ENCODE data around the gene LSM7.
A peak's percentile ranks its signal among the peaks of the same experiment; 100 is the strongest.

Gene LSM7

DNA sequence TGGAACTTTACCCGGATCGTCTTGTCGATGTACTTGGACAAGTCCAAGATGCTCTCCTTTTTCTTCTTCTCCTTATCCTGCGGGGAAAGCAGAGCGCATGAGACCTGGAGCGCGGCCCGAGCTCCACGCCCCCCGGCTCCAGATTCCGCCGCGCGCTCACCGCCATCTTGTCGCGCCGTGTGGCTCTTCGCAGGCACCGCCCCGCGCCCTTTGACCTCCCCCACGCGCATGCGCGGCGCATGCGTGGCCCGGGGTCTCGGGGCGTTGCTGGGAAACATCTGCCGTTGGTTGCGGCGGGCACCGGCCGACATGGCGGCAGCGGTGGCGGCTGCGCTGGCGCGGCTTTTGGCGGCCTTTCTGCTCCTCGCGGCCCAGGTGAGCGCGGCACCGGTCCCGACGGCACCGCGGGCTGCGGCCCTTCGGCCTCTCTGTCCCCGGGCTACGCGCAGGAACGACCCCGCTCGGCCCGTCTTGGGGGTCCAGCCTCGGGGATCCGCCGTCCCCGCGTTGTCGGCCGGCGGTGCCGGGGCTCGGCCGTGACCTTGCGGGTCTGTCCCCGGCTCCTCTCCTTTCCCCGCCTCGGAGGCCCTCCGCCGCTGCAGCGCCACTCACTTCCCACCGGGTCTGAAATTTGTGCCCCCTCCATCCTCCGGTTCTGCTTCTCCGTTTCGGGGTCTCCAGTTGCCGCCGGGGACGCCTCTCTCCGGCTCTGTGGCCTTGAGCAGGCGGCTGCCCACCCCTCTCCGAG, at the start of gene LSM7, which contains the start of gene SPPL2B:
Gene LSM7, minus strand, starts transcription at position 186 of the 748 bp plus-strand sequence. Its CDS starts 20 bp downstream, at position 166.
Gene SPPL2B, plus strand, starts transcription at position 284 of the 748 bp plus-strand sequence. Its CDS starts 26 bp downstream, at position 310.
- Histone ChIP-seq H3K36me3 (ENCODE audit: insufficient read depth, low read length) (peaks cover 19% of the 10 kb centered on the region; the same call in 1 of the 2 replicates), H3K4me3 (peak within 1 kb of the TSS; percentile 94), H3K9ac (ENCODE audit: insufficient read length) (peak within 1 kb of the TSS; percentile 90), H3K9me3 (ENCODE audit: low read depth, low read length) (no peaks in the 10 kb centered on the region), H3K27ac (peak within 1 kb of the TSS; percentile 88)
- no peak for DNase-seq (ENCODE audit: low read depth, low spot score)
- TF ChIP-seq POLR2AphosphoS5 (IDR thresholded peaks at IDR 0.05; ENCODE audit: borderline replicate concordance, low read depth, low read length) (peak; percentile 93), FOXP2 (optimal IDR thresholded peaks at IDR 0.05; ENCODE audit: control extremely low read depth, extremely low read length, insufficient read depth) (no peak)

DNA sequence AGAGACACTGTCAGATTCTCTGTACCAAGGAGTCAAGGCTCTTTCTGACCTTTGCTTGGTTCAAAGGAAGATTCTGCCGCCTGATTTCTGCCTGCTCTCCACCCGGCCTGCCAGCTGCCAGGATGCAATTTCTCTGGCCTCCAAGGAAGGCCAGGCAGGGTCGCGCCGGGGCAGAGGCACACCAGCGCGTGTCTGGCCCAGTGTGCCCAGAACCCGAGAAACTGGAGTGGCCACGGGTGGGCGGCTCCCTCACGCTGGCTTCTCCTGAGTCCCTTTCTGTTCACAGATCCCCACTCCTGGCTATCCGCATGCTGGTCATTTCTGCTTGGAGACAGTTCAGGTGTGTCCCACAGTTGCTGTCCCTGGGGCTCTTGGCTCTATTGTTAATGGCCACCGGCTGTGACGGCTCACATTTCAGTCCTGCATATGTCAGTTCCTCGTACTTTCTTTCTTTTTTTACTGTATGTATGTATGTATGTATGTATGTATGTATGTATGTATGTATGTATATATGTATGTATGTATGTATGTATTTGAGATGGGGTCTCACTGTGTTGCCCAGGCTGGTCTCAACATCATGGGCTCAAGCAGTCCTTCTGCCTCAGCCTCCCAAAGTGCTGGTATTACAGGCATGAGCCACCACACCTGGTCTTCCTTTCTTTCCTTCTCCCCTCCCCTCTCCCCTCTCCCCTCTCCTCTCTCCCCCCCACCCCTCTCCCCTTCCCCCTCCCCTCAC, 48.6 kb upstream of the LSM7 start:
- no peak overlapping the region for H3K27ac ChIP-seq
- TF ChIP-seq FOXP2 (optimal IDR thresholded peaks at IDR 0.05; ENCODE audit: control extremely low read depth, extremely low read length, insufficient read depth) (no peak), EZH2 (IDR thresholded peaks at IDR 0.05) (no peak), POLR2AphosphoS5 (IDR thresholded peaks at IDR 0.05; ENCODE audit: borderline replicate concordance, low read depth, low read length) (no peak)
- no peaks in the 10 kb centered on the region for H3K9me3 ChIP-seq (ENCODE audit: low read depth, low read length)
- no peak overlapping the region for H3K4me3 ChIP-seq
- H3K36me3 ChIP-seq (ENCODE audit: insufficient read depth, low read length) = no peaks in the 10 kb centered on the region
- DNase-seq (ENCODE audit: low read depth, low spot score) = no peak
- no peak overlapping the region for H3K9ac ChIP-seq (ENCODE audit: insufficient read length)

DNA sequence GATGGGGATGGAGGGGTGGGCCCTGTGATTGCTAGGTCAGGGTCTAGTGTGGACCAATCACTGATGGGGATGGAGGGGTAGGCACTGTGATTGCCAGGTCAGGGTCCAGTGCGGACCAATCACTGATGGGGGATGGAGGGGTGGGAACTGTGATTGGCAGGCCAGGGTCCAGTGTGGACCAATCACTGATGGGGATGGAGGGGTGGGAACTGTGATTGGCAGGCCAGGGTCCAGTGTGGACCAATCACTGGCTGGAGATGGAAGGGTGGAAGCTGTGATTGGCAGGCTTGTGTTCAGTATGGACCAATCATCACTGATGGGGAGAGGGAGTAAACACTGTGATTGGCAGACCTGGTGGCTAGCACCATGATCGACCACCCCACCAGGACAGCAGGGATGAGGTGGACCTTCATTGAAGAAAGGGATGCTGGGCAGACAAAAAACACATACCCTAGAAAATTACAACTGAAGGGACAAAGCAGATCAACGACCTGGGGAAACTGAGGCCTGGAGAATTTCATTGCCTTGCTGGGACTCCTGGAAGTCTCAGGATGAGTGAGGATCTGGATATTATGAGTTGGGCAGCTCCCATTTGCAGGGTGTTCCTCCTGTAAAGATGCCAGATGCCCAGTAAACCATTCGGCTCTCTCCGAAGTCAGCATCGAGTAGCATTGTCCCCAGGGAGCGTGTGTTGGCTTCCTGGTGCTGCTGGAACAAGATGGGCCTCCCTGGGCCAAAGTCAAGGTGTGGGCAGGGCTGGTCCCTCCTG, 47.2 kb upstream of the LSM7 start:
- Histone ChIP-seq H3K9ac (ENCODE audit: insufficient read length) (no peak overlapping the region), H3K27ac (no peak overlapping the region), H3K4me3 (no peak overlapping the region), H3K9me3 (ENCODE audit: low read depth, low read length) (no peaks in the 10 kb centered on the region), H3K36me3 (ENCODE audit: insufficient read depth, low read length) (no peaks in the 10 kb centered on the region)
- DNase-seq (ENCODE audit: low read depth, low spot score) = no peak
- TF ChIP-seq POLR2AphosphoS5 (IDR thresholded peaks at IDR 0.05; ENCODE audit: borderline replicate concordance, low read depth, low read length) = no peak
- TF ChIP-seq FOXP2 (optimal IDR thresholded peaks at IDR 0.05; ENCODE audit: control extremely low read depth, extremely low read length, insufficient read depth) = no peak
- no peak for TF ChIP-seq EZH2 (IDR thresholded peaks at IDR 0.05)

DNA sequence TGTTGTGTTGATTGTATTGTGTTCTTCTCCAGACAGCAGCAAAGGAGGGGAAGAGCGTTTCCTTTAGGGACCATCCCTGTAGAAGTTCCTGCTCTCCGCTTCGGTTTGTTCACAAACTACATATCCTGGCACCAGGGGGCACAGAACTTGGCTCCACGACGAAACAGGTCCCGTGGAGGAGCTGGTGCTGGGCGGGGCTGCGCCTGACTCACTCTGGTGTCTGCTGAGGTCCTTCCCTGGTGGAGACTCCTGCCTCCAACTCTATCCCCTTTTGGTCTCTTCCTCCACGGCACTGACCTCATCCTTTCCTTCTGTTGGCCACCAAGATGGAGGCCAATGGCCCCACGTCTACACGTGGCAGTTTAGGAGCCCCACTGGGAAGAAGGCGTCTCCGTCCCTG, 46.4 kb upstream of the LSM7 start:
- no peak for DNase-seq (ENCODE audit: low read depth, low spot score)
- Histone ChIP-seq H3K4me3 (no peak overlapping the region), H3K9me3 (ENCODE audit: low read depth, low read length) (no peaks in the 10 kb centered on the region), H3K27ac (no peak overlapping the region), H3K36me3 (ENCODE audit: insufficient read depth, low read length) (no peaks in the 10 kb centered on the region), H3K9ac (ENCODE audit: insufficient read length) (no peak overlapping the region)
- TF ChIP-seq EZH2 (IDR thresholded peaks at IDR 0.05) (no peak), POLR2AphosphoS5 (IDR thresholded peaks at IDR 0.05; ENCODE audit: borderline replicate concordance, low read depth, low read length) (no peak), FOXP2 (optimal IDR thresholded peaks at IDR 0.05; ENCODE audit: control extremely low read depth, extremely low read length, insufficient read depth) (no peak)

DNA sequence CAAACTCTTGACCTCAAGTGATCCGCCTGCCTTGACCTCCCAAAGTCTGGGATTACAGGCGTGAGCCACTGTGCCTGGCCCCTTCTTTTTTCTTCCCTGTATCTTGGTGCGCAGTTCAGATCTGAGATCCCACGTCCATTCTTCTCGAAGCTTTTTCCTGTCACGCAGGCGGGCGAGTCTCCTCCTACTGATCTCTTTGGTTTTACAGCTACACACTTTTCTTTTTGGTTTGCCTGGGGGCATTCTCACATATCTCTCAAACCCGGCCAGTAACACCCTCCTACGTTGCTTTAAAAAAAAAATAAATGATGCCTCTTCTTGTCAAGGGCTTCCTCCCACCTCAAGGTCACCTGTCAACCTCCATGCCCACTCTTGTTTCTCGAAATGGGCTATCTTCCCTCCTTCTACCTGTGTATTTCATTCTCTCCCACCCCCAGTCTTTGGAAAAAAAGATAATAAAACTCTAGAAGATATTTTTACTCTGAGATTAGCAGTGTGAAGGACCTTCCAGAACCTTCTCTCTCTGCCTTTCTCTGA, 43.8 kb upstream of the LSM7 start:
- Histone ChIP-seq H3K27ac (peak overlapping the region; percentile 54; the same call in 1 of the 2 replicates), H3K9ac (ENCODE audit: insufficient read length) (no peak overlapping the region), H3K36me3 (ENCODE audit: insufficient read depth, low read length) (no peaks in the 10 kb centered on the region), H3K9me3 (ENCODE audit: low read depth, low read length) (no peaks in the 10 kb centered on the region), H3K4me3 (no peak overlapping the region)
- TF ChIP-seq EZH2 (IDR thresholded peaks at IDR 0.05) (no peak), FOXP2 (optimal IDR thresholded peaks at IDR 0.05; ENCODE audit: control extremely low read depth, extremely low read length, insufficient read depth) (no peak), POLR2AphosphoS5 (IDR thresholded peaks at IDR 0.05; ENCODE audit: borderline replicate concordance, low read depth, low read length) (no peak)
- no peak for DNase-seq (ENCODE audit: low read depth, low spot score)

DNA sequence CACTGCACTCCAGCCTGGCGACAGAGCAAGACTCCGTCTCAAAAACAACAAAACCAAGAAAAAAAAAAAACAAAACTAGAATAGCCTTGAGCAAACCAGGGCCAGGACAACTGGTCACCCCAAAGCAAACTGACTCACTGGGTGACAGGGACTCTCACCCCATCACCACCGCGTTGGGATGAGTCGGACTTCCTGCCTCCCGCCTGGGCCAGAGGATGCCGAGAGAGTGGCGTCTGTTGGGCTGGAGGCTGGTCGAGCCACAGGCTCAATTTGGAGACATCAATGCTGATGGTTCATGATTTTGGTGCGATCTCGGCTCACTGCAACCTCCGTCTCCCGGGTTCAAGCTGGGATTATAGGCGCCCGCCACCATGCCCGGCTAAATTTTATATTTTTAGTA, 43.3 kb upstream of the LSM7 start:
- no peaks in the 10 kb centered on the region for H3K36me3 ChIP-seq (ENCODE audit: insufficient read depth, low read length)
- H3K9ac ChIP-seq (ENCODE audit: insufficient read length) = no peak overlapping the region
- no peak for DNase-seq (ENCODE audit: low read depth, low spot score)
- H3K4me3 ChIP-seq = no peak overlapping the region
- H3K9me3 ChIP-seq (ENCODE audit: low read depth, low read length) = no peaks in the 10 kb centered on the region
- H3K27ac ChIP-seq = no peak overlapping the region
- TF ChIP-seq EZH2 (IDR thresholded peaks at IDR 0.05) (no peak), POLR2AphosphoS5 (IDR thresholded peaks at IDR 0.05; ENCODE audit: borderline replicate concordance, low read depth, low read length) (no peak), FOXP2 (optimal IDR thresholded peaks at IDR 0.05; ENCODE audit: control extremely low read depth, extremely low read length, insufficient read depth) (no peak)

DNA sequence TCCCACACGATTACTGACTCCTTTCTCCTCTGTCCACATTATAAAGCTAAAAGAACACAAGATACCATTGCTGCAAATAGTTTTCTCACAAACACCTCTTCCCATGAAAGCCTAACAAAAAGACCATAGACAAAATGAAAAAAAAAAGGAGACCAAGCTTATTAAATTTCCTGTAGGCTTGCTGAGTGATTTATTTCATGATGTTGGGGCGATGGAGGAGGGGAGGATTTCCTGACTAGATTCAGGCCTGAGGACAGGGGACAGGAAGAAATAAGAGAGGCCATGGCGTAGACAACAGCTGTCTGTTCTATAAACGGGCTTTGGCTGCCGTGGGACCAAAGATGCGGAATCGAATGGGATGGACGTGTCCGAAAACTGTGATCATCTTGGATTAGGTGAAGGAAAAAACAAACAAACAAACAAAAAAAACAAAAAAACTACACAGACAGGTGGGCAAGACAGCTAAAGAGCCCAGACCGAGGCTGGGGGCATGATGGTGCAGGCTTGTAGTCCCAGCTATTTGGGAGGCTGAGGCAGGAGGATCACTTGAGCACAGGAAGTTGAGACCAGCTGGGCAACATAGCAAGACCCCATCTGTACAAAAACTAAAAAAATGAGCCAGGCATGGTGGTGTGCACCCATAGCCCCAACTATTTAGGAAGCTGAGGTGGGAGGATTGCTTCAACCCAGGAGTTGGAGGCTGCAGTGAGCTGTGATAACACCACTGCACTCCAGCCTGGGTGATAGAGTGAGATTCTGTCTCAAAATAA, 37.0 kb upstream of the LSM7 start:
- Histone ChIP-seq H3K36me3 (ENCODE audit: insufficient read depth, low read length) (no peaks in the 10 kb centered on the region), H3K9ac (ENCODE audit: insufficient read length) (no peak overlapping the region), H3K27ac (no peak overlapping the region), H3K4me3 (no peak overlapping the region), H3K9me3 (ENCODE audit: low read depth, low read length) (no peaks in the 10 kb centered on the region)
- TF ChIP-seq FOXP2 (optimal IDR thresholded peaks at IDR 0.05; ENCODE audit: control extremely low read depth, extremely low read length, insufficient read depth) (no peak), EZH2 (IDR thresholded peaks at IDR 0.05) (no peak), POLR2AphosphoS5 (IDR thresholded peaks at IDR 0.05; ENCODE audit: borderline replicate concordance, low read depth, low read length) (no peak)
- no peak for DNase-seq (ENCODE audit: low read depth, low spot score)

All from SK-N-MC (cell line).